ENCODE results near the gene TSC22D4.

DNA sequence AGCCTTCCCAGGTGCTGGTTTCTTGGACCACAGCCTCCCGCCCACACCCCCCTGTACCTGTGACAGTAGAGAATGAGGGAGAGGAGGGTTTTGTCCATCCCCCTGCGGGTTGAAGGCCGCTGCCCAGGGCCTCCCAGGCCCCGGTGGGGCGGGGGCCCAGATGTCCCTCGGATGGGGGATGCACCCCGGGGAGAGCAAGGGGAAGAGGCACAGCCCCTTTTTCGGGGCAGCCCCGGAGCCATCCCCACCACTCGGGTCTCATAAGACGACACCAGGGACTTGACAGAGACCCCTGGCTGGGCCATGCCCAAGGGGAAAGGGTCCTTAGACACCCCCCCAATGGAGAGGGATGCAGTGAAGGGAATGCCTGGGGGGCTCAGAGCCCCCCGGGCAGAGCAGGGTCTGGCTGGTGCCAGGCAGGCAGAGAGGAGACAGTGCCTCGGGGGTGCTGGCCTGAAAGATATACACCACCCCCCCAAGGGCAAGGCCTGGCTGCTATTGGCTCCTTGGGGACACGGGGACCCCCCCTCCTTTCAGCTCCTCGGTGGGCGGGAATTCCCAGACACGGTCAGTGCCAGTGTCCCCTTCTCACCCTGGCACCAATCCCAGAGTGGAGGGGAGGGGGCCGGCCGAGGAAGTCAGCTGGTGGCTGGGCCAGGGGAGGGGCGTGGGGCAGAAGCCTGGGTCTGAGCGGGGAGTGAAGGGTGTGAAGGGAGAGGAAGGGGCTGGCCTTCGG is 11.2 kb downstream of the TSC22D4 start:
- TF ChIP-seq, protein P1, sequence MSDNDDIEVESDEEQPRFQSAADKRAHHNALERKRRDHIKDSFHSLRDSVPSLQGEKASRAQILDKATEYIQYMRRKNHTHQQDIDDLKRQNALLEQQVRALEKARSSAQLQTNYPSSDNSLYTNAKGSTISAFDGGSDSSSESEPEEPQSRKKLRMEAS (IDR thresholded peaks at IDR 0.05; ENCODE audit: low read depth) = no peak
- TF ChIP-seq, protein P2, sequence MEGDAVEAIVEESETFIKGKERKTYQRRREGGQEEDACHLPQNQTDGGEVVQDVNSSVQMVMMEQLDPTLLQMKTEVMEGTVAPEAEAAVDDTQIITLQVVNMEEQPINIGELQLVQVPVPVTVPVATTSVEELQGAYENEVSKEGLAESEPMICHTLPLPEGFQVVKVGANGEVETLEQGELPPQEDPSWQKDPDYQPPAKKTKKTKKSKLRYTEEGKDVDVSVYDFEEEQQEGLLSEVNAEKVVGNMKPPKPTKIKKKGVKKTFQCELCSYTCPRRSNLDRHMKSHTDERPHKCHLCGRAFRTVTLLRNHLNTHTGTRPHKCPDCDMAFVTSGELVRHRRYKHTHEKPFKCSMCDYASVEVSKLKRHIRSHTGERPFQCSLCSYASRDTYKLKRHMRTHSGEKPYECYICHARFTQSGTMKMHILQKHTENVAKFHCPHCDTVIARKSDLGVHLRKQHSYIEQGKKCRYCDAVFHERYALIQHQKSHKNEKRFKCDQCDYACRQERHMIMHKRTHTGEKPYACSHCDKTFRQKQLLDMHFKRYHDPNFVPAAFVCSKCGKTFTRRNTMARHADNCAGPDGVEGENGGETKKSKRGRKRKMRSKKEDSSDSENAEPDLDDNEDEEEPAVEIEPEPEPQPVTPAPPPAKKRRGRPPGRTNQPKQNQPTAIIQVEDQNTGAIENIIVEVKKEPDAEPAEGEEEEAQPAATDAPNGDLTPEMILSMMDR (IDR thresholded peaks at IDR 0.05) = no peak
- TF ChIP-seq TAF1 (IDR thresholded peaks at IDR 0.05; ENCODE audit: borderline replicate concordance, low read depth, low read length) (no peak), SIN3A (IDR thresholded peaks at IDR 0.05; ENCODE audit: borderline replicate concordance, low read depth, low read length) (no peak), EP300 (IDR thresholded peaks at IDR 0.05; ENCODE audit: borderline replicate concordance in 1 of 2, low read depth in 1 of 2, low read length in 1 of 2) (no peak), SMC3 (IDR thresholded peaks at IDR 0.05; ENCODE audit: low read depth, low read length) (no peak), YY1 (IDR thresholded peaks at IDR 0.05; ENCODE audit: low read depth) (no peak), GABPA (IDR thresholded peaks at IDR 0.05; ENCODE audit: low read depth) (no peak)
- TF ChIP-seq, protein P3, sequence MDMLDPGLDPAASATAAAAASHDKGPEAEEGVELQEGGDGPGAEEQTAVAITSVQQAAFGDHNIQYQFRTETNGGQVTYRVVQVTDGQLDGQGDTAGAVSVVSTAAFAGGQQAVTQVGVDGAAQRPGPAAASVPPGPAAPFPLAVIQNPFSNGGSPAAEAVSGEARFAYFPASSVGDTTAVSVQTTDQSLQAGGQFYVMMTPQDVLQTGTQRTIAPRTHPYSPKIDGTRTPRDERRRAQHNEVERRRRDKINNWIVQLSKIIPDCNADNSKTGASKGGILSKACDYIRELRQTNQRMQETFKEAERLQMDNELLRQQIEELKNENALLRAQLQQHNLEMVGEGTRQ (IDR thresholded peaks at IDR 0.05; ENCODE audit: borderline replicate concordance, low read depth, low read length) = no peak
